Liver (tissue), 9 donors: ENCODE data around the gene AGA. TPM values are rescaled to one million over a fixed set of nuclear protein-coding genes. Genes with fewer than 3 reads are reported as not detected.

Experiments used
- DNase-seq: peaks from one replicate; pipeline ENCODE4 v3.0.0-alpha.2; 2017; ENCODE audit warnings: low spot score
- H3K27ac ChIP-seq, 2 donors: one replicate each; pipeline ENCODE4 v1.7.0; 2013; ENCODE audit warnings: inconsistent platforms in 2 of 2, low read length in 2 of 2, control low read depth in 1 of 2, low read depth in 1 of 2, mild to moderate bottlenecking in 1 of 2
- H3K27me3 ChIP-seq, 4 donors: one replicate each; pipeline versions ENCODE4 v1.6.1 to v1.7.0; 2013; ENCODE audit warnings: low read length in 3 of 4, inconsistent platforms in 1 of 4, mild to moderate bottlenecking in 1 of 4, moderate library complexity in 1 of 4; ENCODE audit not compliant: control insufficient read depth in 4 of 4, insufficient read depth in 4 of 4
- H3K36me3 ChIP-seq, 4 donors: one replicate each; pipeline versions ENCODE4 v1.6.1 to v1.7.0; 2013; ENCODE audit warnings: low read length in 3 of 4, mild to moderate bottlenecking in 3 of 4, low read depth in 1 of 4, moderate library complexity in 1 of 4; ENCODE audit not compliant: control insufficient read depth in 4 of 4, insufficient read depth in 3 of 4
- H3K4me1 ChIP-seq, 4 donors: one replicate each; pipeline versions ENCODE4 v1.6.1 to v1.7.0; 2013; ENCODE audit warnings: low read length in 3 of 4, mild to moderate bottlenecking in 3 of 4, moderate library complexity in 1 of 4; ENCODE audit not compliant: control insufficient read depth in 4 of 4, insufficient read depth in 4 of 4
- H3K4me3 ChIP-seq, 3 donors: one replicate each; pipeline versions ENCODE4 v1.6.1 to v1.7.0; 2013; ENCODE audit warnings: low read length in 3 of 3, control low read depth in 1 of 3, low read depth in 1 of 3, mild to moderate bottlenecking in 1 of 3
- H3K9ac ChIP-seq, 2 donors: one replicate each; pipeline ENCODE4 v1.7.0; 2013; ENCODE audit warnings: low read length in 2 of 2, mild to moderate bottlenecking in 2 of 2, moderate library complexity in 2 of 2, control low read depth in 1 of 2, low read depth in 1 of 2
- H3K9me3 ChIP-seq, 4 donors: one replicate each; pipeline versions ENCODE4 v1.6.1 to v1.7.0; 2013; ENCODE audit warnings: low read length in 3 of 4; ENCODE audit not compliant: control insufficient read depth in 4 of 4
- ATF3 ChIP-seq: IDR thresholded peaks from 2 replicates; pipeline ENCODE4 v1.6.1; 2016; ENCODE audit warnings: antibody characterized with exemption
- CTCF ChIP-seq: fragments of 150-350 bp; IDR thresholded peaks from 2 replicates; pipeline ENCODE4 v1.5.1; 2017; ENCODE audit warnings: improper control_type of control experiment, low read depth, low read length; ENCODE audit not compliant: missing input control
- EGR1 ChIP-seq, 2 donors: IDR thresholded peaks; 2 replicates each; pipeline ENCODE4 v1.6.1; 2016 to 2018; ENCODE audit warnings: antibody characterized with exemption in 2 of 2, low read depth in 2 of 2
- FOXA1 ChIP-seq: IDR thresholded peaks from 2 replicates; pipeline ENCODE4 v1.6.1; 2016; ENCODE audit warnings: antibody characterized with exemption
- FOXA2 ChIP-seq: IDR thresholded peaks from 2 replicates; pipeline ENCODE4 v1.6.1; 2016; ENCODE audit warnings: antibody characterized with exemption
- GABPA ChIP-seq, 2 donors: IDR thresholded peaks in 1 of 2; conservative IDR thresholded peaks in 1 of 2; 2 replicates each; pipeline ENCODE4 v1.6.1; 2016; ENCODE audit warnings: antibody characterized with exemption in 2 of 2, mild to moderate bottlenecking in 1 of 2, moderate library complexity in 1 of 2
- HNF4A ChIP-seq, 2 donors: conservative IDR thresholded peaks; 2 replicates each; pipeline ENCODE4 v1.6.1; 2016; ENCODE audit warnings: antibody characterized with exemption in 2 of 2, mild to moderate bottlenecking in 2 of 2
- HNF4G ChIP-seq: IDR thresholded peaks from 2 replicates; pipeline ENCODE4 v1.6.1; 2016; ENCODE audit warnings: antibody characterized with exemption
- JUND ChIP-seq, 2 donors: IDR thresholded peaks; 2 replicates each; pipeline ENCODE4 v1.6.1; 2016; ENCODE audit warnings: antibody characterized with exemption in 2 of 2
- MAX ChIP-seq: IDR thresholded peaks from 2 replicates; pipeline ENCODE4 v1.6.1; 2016; ENCODE audit warnings: antibody characterized with exemption
- NR2F2 ChIP-seq: IDR thresholded peaks from 2 replicates; pipeline ENCODE4 v1.6.1; 2016; ENCODE audit warnings: antibody characterized with exemption
- RAD21 ChIP-seq, 2 donors: IDR thresholded peaks; 2 replicates each; pipeline ENCODE4 v1.6.1; 2016; ENCODE audit warnings: antibody characterized with exemption in 2 of 2, mild to moderate bottlenecking in 2 of 2
- REST ChIP-seq: IDR thresholded peaks from 2 replicates; pipeline ENCODE4 v1.6.1; 2016; ENCODE audit warnings: antibody characterized with exemption, mild to moderate bottlenecking
- RXRA ChIP-seq, 2 donors: IDR thresholded peaks; 2 replicates each; pipeline ENCODE4 v1.6.1; 2017 to 2018; ENCODE audit warnings: antibody characterized with exemption in 2 of 2, mild to moderate bottlenecking in 1 of 2
- SP1 ChIP-seq: IDR thresholded peaks from 2 replicates; pipeline ENCODE4 v1.6.1; 2018; ENCODE audit warnings: antibody characterized with exemption, mild to moderate bottlenecking
- TAF1 ChIP-seq: conservative IDR thresholded peaks from 2 replicates; pipeline ENCODE4 v1.6.1; 2016; ENCODE audit warnings: antibody characterized with exemption, mild to moderate bottlenecking
- YY1 ChIP-seq: IDR thresholded peaks from 2 replicates; pipeline ENCODE4 v1.6.1; 2016; ENCODE audit warnings: antibody characterized with exemption, mild to moderate bottlenecking
- ZBTB33 ChIP-seq: IDR thresholded peaks from 2 replicates; pipeline ENCODE4 v1.6.1; 2016; ENCODE audit warnings: antibody characterized with exemption
- WGBS: extraction: QIAGEN DNeasy Blood & Tissue Kit; methylation state at CpG from one replicate; pipeline ENCODE4 v1.1.7; 2013; 5-methylcytosine and 5-hydroxymethylcytosine counted together
- polyA plus RNA-seq, 2 donors: library from polyadenylated mRNA; stranded (reverse) in 1 of 2; unstranded in 1 of 2; fragments of 200-250 nt in 1 of 2; fragments of >200 nt in 1 of 2; fragmentation: Nextera tagmentation in 1 of 2; extraction: Ambion mirVana in 1 of 2; gene quantifications; one replicate each; pipeline versions ENCODE4 v1.2.1 to v1.2.3, GENCODE V29; 2013 to 2015
- total RNA-seq, 2 donors: library from RNA; depleted of rRNA; stranded (reverse); fragments of >200 nt; gene quantifications; one replicate each; pipeline ENCODE4 v1.2.3, GENCODE V29; 2014
- donor health status: healthy.
- donor health status: healthy.
- donor health status: healthy.
- donor health status: healthy.
- donor health status: healthy.

Gene AGA
- total and polyA plus RNA-seq, 4 donors: 12.9 to 38.4 (median 35.6) TPM

GRCh38 chr4:177404342-177404741, 37.9 kb downstream of the AGA start:
- Histone ChIP-seq H3K4me1 (no peaks in the 10 kb centered on the region), H3K9ac (no peak overlapping the region), H3K9me3 (no peaks in the 10 kb centered on the region), H3K27me3 (no peaks in the 10 kb centered on the region), H3K36me3 (no peaks in the 10 kb centered on the region), H3K27ac (no peak overlapping the region), H3K4me3 (no peak overlapping the region)
- 85% methylated on average over 3 of the region's 3 CpGs for WGBS
- TF ChIP-seq TAF1 (no peak), FOXA1 (no peak), MAX (no peak), GABPA (IDR thresholded peaks at IDR 0.05 in 1 of 2, conservative IDR thresholded peaks at IDR 0.05 in 1 of 2) (no peak), HNF4A (conservative IDR thresholded peaks at IDR 0.05) (no peak), CTCF (no peak), JUND (IDR thresholded peaks at IDR 0.05) (no peak), ATF3 (no peak), EGR1 (IDR thresholded peaks at IDR 0.05; ENCODE audit: low read depth in 2 of 2) (no peak), SP1 (no peak), RAD21 (IDR thresholded peaks at IDR 0.05) (no peak), FOXA2 (no peak), YY1 (no peak)
- no peak for DNase-seq

- Histone ChIP-seq H3K4me1 (no peaks in the 10 kb centered on the region), H3K4me3 (no peak overlapping the region), H3K27me3 (no peaks in the 10 kb centered on the region), H3K36me3 (no peaks in the 10 kb centered on the region), H3K27ac (no peak overlapping the region), H3K9me3 (no peaks in the 10 kb centered on the region), H3K9ac (no peak overlapping the region)
- no peak for DNase-seq
- TF ChIP-seq CTCF (no peak), TAF1 (no peak), GABPA (IDR thresholded peaks at IDR 0.05 in 1 of 2, conservative IDR thresholded peaks at IDR 0.05 in 1 of 2) (no peak), ZBTB33 (no peak), FOXA1 (no peak), EGR1 (IDR thresholded peaks at IDR 0.05; ENCODE audit: low read depth in 2 of 2) (no peak), FOXA2 (no peak), HNF4G (no peak), NR2F2 (no peak), YY1 (no peak), MAX (no peak), HNF4A (conservative IDR thresholded peaks at IDR 0.05) (no peak), ATF3 (no peak), RXRA (IDR thresholded peaks at IDR 0.05) (no peak), JUND (IDR thresholded peaks at IDR 0.05) (no peak), SP1 (no peak), REST (no peak), RAD21 (IDR thresholded peaks at IDR 0.05) (no peak)
- WGBS: 88% methylated on average over 6 of the region's 6 CpGs
Observed at GRCh38 chr4:177403746-177404145, 38.5 kb downstream of the AGA start.
